ENCODE measurements around the gene KCNQ1.

KCNQ1 gene

GRCh38 chr11:2536440-2536989 is 91.7 kb downstream of the KCNQ1 start:
- Histone ChIP-seq H3K9me3 (ENCODE audit: control insufficient read depth, low read length) (no peaks in the 10 kb centered on the region), H3K4me3 (ENCODE audit: extremely low read depth, insufficient read depth, low read length, poor library complexity, severe bottlenecking) (no peak overlapping the region)
- 91 to 95% methylated on average over 19 of the region's 19 CpGs for WGBS, 2 experiments (ENCODE audit: insufficient coverage in 2 of 2)

GRCh38 chr11:2537010-2537705 is 92.3 kb downstream of the KCNQ1 start:
- 95 to 96% methylated on average over 8 of the region's 9 CpGs for WGBS, 2 experiments (ENCODE audit: insufficient coverage in 2 of 2)
- no peak overlapping the region for H3K27ac ChIP-seq (ENCODE audit: low read depth, low read length, severe bottlenecking)
- H3K9me3 ChIP-seq (ENCODE audit: control insufficient read depth, low read length) = no peaks in the 10 kb centered on the region

More at GRCh38 chr11:2536440-2536989, 91.7 kb downstream of the KCNQ1 start:
- no peaks in the 10 kb centered on the region for H3K36me3 ChIP-seq (ENCODE audit: control insufficient read depth, insufficient read depth, low read length)
- no peak overlapping the region for H3K27ac ChIP-seq (ENCODE audit: low read depth, low read length, severe bottlenecking)
- peaks cover 18% of the 10 kb centered on the region for H3K4me1 ChIP-seq (ENCODE audit: control insufficient read depth, insufficient read depth, low read length, poor library complexity, severe bottlenecking)

GRCh38 chr11:2537896-2538724 is 93.3 kb downstream of the KCNQ1 start:
- Histone ChIP-seq H3K4me1 (ENCODE audit: control insufficient read depth, insufficient read depth, low read length, poor library complexity, severe bottlenecking) (peaks cover 17% of the 10 kb centered on the region), H3K27ac (ENCODE audit: low read depth, low read length, severe bottlenecking) (no peak overlapping the region), H3K4me3 (ENCODE audit: extremely low read depth, insufficient read depth, low read length, poor library complexity, severe bottlenecking) (no peak overlapping the region), H3K9me3 (ENCODE audit: control insufficient read depth, low read length) (no peaks in the 10 kb centered on the region), H3K36me3 (ENCODE audit: control insufficient read depth, insufficient read depth, low read length) (no peaks in the 10 kb centered on the region)
- 86 to 90% methylated on average over 25 of the region's 27 CpGs for whole genome bisulfite sequencing, 2 experiments (ENCODE audit: insufficient coverage in 2 of 2)

More at GRCh38 chr11:2537010-2537705, 92.3 kb downstream of the KCNQ1 start:
- peaks cover 18% of the 10 kb centered on the region for H3K4me1 ChIP-seq (ENCODE audit: control insufficient read depth, insufficient read depth, low read length, poor library complexity, severe bottlenecking)
- H3K36me3 ChIP-seq (ENCODE audit: control insufficient read depth, insufficient read depth, low read length) = no peaks in the 10 kb centered on the region
- no peak overlapping the region for H3K4me3 ChIP-seq (ENCODE audit: extremely low read depth, insufficient read depth, low read length, poor library complexity, severe bottlenecking)

GRCh38 chr11:2538951-2539350 is 94.1 kb downstream of the KCNQ1 start:
- Histone ChIP-seq H3K27ac (ENCODE audit: low read depth, low read length, severe bottlenecking) (no peak overlapping the region), H3K9me3 (ENCODE audit: control insufficient read depth, low read length) (no peaks in the 10 kb centered on the region), H3K4me3 (ENCODE audit: extremely low read depth, insufficient read depth, low read length, poor library complexity, severe bottlenecking) (no peak overlapping the region), H3K36me3 (ENCODE audit: control insufficient read depth, insufficient read depth, low read length) (no peaks in the 10 kb centered on the region), H3K4me1 (ENCODE audit: control insufficient read depth, insufficient read depth, low read length, poor library complexity, severe bottlenecking) (peaks cover 13% of the 10 kb centered on the region)
- WGBS, 2 experiments (ENCODE audit: insufficient coverage in 2 of 2) = 91 to 96% methylated on average over 6 to 12 of the region's 12 CpGs

GRCh38 chr11:2539371-2540222 is 94.8 kb downstream of the KCNQ1 start:
- no peak overlapping the region for H3K4me3 ChIP-seq (ENCODE audit: extremely low read depth, insufficient read depth, low read length, poor library complexity, severe bottlenecking)
- H3K27ac ChIP-seq (ENCODE audit: low read depth, low read length, severe bottlenecking) = no peak overlapping the region
- WGBS, 2 experiments (ENCODE audit: insufficient coverage in 2 of 2) = 93 to 95% methylated on average over 24 to 28 of the region's 34 CpGs
- no peaks in the 10 kb centered on the region for H3K9me3 ChIP-seq (ENCODE audit: control insufficient read depth, low read length)
- H3K4me1 ChIP-seq (ENCODE audit: control insufficient read depth, insufficient read depth, low read length, poor library complexity, severe bottlenecking) = peaks cover 6% of the 10 kb centered on the region
- H3K36me3 ChIP-seq (ENCODE audit: control insufficient read depth, insufficient read depth, low read length) = no peaks in the 10 kb centered on the region

- H3K27ac ChIP-seq (ENCODE audit: low read depth, low read length, severe bottlenecking) = no peak overlapping the region
- H3K9me3 ChIP-seq (ENCODE audit: control insufficient read depth, low read length) = no peaks in the 10 kb centered on the region
- H3K4me1 ChIP-seq (ENCODE audit: control insufficient read depth, insufficient read depth, low read length, poor library complexity, severe bottlenecking) = peaks cover 3% of the 10 kb centered on the region
- 94% methylated on average over 15 to 16 of the region's 16 CpGs for WGBS, 2 experiments (ENCODE audit: insufficient coverage in 2 of 2)
- no peaks in the 10 kb centered on the region for H3K36me3 ChIP-seq (ENCODE audit: control insufficient read depth, insufficient read depth, low read length)
- no peak overlapping the region for H3K4me3 ChIP-seq (ENCODE audit: extremely low read depth, insufficient read depth, low read length, poor library complexity, severe bottlenecking)
Measured at GRCh38 chr11:2540223-2540991, 95.6 kb downstream of the KCNQ1 start.

- no peaks in the 10 kb centered on the region for H3K36me3 ChIP-seq (ENCODE audit: control insufficient read depth, insufficient read depth, low read length)
- no peaks in the 10 kb centered on the region for H3K9me3 ChIP-seq (ENCODE audit: control insufficient read depth, low read length)
- no peak overlapping the region for H3K27ac ChIP-seq (ENCODE audit: low read depth, low read length, severe bottlenecking)
- no peak overlapping the region for H3K4me3 ChIP-seq (ENCODE audit: extremely low read depth, insufficient read depth, low read length, poor library complexity, severe bottlenecking)
- WGBS, 2 experiments (ENCODE audit: insufficient coverage in 2 of 2) = 90 to 92% methylated on average over 22 to 27 of the region's 27 CpGs
- no peaks in the 10 kb centered on the region for H3K4me1 ChIP-seq (ENCODE audit: control insufficient read depth, insufficient read depth, low read length, poor library complexity, severe bottlenecking)
Measured at GRCh38 chr11:2540992-2541680, 96.3 kb downstream of the KCNQ1 start.

GRCh38 chr11:2541881-2542361 is 97.1 kb downstream of the KCNQ1 start:
- Histone ChIP-seq H3K27ac (ENCODE audit: low read depth, low read length, severe bottlenecking) (no peak overlapping the region), H3K4me3 (ENCODE audit: extremely low read depth, insufficient read depth, low read length, poor library complexity, severe bottlenecking) (no peak overlapping the region), H3K9me3 (ENCODE audit: control insufficient read depth, low read length) (no peaks in the 10 kb centered on the region), H3K36me3 (ENCODE audit: control insufficient read depth, insufficient read depth, low read length) (no peaks in the 10 kb centered on the region), H3K4me1 (ENCODE audit: control insufficient read depth, insufficient read depth, low read length, poor library complexity, severe bottlenecking) (no peaks in the 10 kb centered on the region)
- 91 to 96% methylated on average over 11 to 13 of the region's 14 CpGs for WGBS, 2 experiments (ENCODE audit: insufficient coverage in 2 of 2)

GRCh38 chr11:2542406-2542805 is 97.6 kb downstream of the KCNQ1 start:
- Histone ChIP-seq H3K9me3 (ENCODE audit: control insufficient read depth, low read length) (no peaks in the 10 kb centered on the region), H3K4me1 (ENCODE audit: control insufficient read depth, insufficient read depth, low read length, poor library complexity, severe bottlenecking) (no peaks in the 10 kb centered on the region), H3K27ac (ENCODE audit: low read depth, low read length, severe bottlenecking) (no peak overlapping the region), H3K36me3 (ENCODE audit: control insufficient read depth, insufficient read depth, low read length) (no peaks in the 10 kb centered on the region), H3K4me3 (ENCODE audit: extremely low read depth, insufficient read depth, low read length, poor library complexity, severe bottlenecking) (no peak overlapping the region)
- 81 to 92% methylated on average over 3 to 10 of the region's 10 CpGs for WGBS, 2 experiments (ENCODE audit: insufficient coverage in 2 of 2)

All from mesodermal cell (in vitro differentiated cells).